Measurements from ENCODE around the gene TTYH3.
"Not testable (repeated sequence)": the region's sequence is repeated elsewhere in the genome, so short reads cannot be mapped to it uniquely, and the experiment has no call there.

Gene TTYH3

DNA sequence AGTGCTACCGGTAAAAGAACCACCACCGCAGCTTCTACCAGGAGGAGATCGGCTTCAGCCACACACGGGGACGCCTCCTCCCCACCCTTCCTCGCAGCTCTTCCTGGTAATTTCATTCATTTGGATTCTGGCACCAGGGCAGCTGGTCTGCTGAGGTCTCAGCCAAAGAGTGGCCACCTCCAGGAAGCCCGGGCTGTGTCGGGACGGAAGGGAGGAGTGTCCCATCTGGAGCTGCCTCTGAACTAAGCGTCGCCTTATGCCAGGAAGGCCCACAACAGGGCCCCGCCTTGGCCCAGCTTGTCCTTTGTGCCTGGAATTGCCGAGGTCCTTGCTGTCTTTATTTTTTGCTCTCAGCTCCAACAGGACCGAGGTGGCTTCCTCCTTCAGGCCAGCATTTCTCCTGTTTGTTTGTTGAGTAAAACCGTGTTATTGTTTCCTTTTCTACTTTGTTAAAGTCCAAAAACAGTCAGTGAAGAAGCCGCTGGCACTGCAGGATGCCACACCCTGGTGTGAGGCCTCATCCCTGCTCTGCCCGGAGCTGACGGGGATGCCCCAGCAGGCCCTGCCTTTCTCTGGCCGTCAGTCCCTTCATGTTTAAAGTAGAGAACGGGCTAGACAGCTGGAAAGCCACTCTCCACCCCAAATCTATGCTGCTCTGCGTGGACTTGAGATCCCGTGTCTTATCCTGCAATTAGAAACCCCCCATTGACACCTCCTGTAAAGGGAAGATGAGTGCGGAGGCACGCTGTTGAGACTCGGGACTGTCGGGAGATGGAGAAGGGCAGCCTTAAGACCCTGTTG lies 24.5 kb upstream of the TTYH3 start:
- DNase-seq (ENCODE audit: low read depth, low spot score) = no peak
- H3K4me3 ChIP-seq (ENCODE audit: low read depth, low read length) = no peak overlapping the region
- CTCF ChIA-PET = interaction anchor here (0.6 to 4.0 kb wide), 4 partner anchors 11 to 44 kb away, joined by 3 to 22 read pairs (median 5); no protein-coding TSS in a partner anchor
- POLR2A ChIA-PET = no interaction called here
- TF ChIP-seq, protein P1, sequence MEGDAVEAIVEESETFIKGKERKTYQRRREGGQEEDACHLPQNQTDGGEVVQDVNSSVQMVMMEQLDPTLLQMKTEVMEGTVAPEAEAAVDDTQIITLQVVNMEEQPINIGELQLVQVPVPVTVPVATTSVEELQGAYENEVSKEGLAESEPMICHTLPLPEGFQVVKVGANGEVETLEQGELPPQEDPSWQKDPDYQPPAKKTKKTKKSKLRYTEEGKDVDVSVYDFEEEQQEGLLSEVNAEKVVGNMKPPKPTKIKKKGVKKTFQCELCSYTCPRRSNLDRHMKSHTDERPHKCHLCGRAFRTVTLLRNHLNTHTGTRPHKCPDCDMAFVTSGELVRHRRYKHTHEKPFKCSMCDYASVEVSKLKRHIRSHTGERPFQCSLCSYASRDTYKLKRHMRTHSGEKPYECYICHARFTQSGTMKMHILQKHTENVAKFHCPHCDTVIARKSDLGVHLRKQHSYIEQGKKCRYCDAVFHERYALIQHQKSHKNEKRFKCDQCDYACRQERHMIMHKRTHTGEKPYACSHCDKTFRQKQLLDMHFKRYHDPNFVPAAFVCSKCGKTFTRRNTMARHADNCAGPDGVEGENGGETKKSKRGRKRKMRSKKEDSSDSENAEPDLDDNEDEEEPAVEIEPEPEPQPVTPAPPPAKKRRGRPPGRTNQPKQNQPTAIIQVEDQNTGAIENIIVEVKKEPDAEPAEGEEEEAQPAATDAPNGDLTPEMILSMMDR (IDR thresholded peaks at IDR 0.05; ENCODE audit: insufficient read depth, low read length, missing control alignments) = no peak

DNA sequence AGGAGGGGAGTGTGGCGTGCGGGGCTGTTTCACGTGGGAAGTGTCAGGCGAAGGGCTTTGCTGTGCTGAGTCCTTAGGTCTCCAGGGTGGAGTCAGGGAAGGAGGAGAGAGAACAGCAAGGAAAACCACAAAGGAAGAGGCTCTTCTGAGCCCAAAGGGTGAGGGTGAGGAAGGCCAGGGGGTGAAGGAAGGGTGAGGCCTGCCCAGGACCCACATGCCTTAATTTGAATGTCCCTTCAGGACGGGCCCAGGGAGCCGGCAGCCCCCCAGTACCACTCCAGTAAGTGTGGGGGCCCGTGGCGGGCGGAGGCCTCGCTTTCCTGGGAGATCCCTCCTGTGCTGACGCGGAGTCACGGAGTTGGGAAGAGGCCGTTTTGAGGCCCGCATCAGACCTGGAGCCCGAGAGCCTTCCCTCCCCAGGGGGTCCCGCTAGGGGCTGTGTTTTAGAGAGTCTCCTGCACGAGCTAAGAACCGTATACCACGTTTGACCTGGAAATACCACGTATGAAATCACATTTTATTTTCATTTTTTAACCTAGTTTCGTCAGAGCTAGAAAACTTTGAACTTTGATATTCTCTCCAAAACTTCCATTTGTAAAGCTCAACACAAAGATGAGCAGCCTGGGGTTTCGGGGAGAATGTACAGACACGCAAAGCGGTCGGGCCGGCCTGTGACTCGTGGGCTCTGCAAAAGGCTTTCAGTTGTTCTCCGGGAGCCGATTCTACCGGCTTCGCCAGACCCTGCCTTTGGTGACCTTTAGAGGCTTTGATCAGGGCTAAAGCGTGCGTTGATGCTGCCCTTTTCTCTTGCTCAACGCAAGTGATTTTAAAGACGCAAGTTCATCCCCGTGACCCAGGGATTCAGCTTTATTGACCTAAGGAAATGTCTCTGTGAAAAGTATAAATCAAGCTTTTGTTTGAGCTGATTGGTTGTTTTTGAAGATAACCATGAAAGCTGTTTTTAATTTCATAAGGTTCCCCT lies 23.6 kb upstream of the TTYH3 start:
- no peak for DNase-seq (ENCODE audit: low read depth, low spot score)
- TF ChIP-seq, protein P1 (IDR thresholded peaks at IDR 0.05; ENCODE audit: insufficient read depth, low read length, missing control alignments) = no peak
- no peak overlapping the region for H3K4me3 ChIP-seq (ENCODE audit: low read depth, low read length)
- POLR2A ChIA-PET = no interaction called here
- CTCF ChIA-PET = interaction anchor here (0.8 to 4.0 kb wide), 14 partner anchors 9 to 156 kb away, joined by 3 to 22 read pairs (median 4); partner anchors contain the start of gene TTYH3

DNA sequence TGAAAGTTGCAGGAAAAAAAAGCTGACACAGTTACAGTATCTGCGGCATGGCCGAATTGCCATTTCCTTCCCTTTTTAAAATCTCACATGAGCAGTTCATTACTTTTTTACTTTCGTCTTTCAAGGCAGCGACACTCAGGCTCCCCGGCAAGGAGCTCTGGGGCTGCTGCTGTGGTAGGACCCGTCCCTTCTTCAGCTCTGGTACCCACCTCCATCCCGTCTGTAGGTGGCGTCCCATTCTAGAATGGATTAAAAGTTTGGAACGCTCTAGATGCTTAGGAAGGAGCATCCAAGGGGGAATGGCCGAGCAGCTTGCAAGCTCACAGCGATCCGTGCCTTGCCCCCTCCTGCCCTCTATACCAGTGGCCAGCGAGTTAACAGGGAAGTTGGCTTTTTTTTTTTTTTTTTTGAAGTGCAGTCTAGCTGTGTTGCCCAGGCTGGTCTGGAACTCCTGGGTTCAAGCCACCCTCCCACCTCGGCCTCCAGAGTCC lies 22.8 kb upstream of the TTYH3 start:
- DNase-seq (ENCODE audit: low read depth, low spot score) = no peak
- POLR2A ChIA-PET = no interaction called here
- TF ChIP-seq, protein P1 (IDR thresholded peaks at IDR 0.05; ENCODE audit: insufficient read depth, low read length, missing control alignments) = peak; percentile 51
- CTCF ChIA-PET = interaction anchor here (0.8 to 4.0 kb wide), 13 partner anchors 8 to 157 kb away, joined by 3 to 22 read pairs (median 4); partner anchors contain the start of gene TTYH3
- H3K4me3 ChIP-seq (ENCODE audit: low read depth, low read length) = no peak overlapping the region

DNA sequence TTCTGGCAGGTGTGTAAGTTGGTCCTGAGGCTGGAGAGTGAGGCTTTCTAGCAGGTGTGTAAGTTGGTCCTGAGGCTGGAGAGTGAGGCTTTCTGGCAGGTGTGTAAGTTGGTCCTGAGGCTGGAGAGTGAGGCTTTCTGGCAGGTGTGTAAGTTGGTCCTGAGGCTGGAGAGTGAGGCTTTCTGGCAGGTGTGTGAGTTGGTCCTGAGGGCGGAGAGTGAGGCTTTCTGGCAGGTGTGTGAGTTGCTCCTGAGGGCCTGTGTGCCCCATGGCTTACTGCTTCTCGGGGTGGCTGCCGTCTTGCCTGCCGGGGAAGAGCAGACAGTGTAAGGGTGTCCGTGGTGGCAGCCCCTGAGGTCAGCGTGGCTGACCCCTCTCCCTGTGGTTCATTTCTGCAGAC lies 22.1 kb upstream of the TTYH3 start:
- POLR2A ChIA-PET; DNase-seq (ENCODE audit: low read depth, low spot score); H3K4me3 ChIP-seq (ENCODE audit: low read depth, low read length): not testable (repeated sequence)
- CTCF ChIA-PET = interaction anchor here (1.0 to 4.0 kb wide), 4 partner anchors 10 to 42 kb away, joined by 3 to 22 read pairs (median 6); no protein-coding TSS in a partner anchor

DNA sequence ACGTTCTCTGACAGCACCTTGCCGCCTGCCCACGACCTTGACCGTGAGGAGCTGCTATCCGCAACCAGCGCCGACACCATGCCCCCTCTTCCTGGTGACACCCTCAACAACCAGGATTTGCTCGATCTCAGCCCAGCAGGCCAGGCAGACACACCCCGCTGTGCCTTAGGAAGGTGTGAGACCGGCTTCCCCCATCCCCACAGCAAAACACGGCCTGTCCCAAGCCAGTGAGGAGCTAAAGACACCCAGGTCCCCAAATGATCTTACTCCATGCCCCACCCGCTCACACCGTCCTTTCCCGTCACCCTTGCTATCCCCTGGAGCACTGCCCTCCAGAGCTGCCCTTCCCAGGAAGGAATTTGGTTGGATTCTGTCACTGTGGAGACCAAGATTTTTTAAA lies 21.3 kb upstream of the TTYH3 start:
- no peak for DNase-seq (ENCODE audit: low read depth, low spot score)
- H3K4me3 ChIP-seq (ENCODE audit: low read depth, low read length) = no peak overlapping the region
- ChIA-PET CTCF (interaction anchor here (1.1 to 4.0 kb wide), 4 partner anchors 9 to 70 kb away, joined by 3 to 22 read pairs (median 5); no protein-coding TSS in a partner anchor), POLR2A (no interaction called here)
- TF ChIP-seq, protein P1 (IDR thresholded peaks at IDR 0.05; ENCODE audit: insufficient read depth, low read length, missing control alignments) = no peak

DNA sequence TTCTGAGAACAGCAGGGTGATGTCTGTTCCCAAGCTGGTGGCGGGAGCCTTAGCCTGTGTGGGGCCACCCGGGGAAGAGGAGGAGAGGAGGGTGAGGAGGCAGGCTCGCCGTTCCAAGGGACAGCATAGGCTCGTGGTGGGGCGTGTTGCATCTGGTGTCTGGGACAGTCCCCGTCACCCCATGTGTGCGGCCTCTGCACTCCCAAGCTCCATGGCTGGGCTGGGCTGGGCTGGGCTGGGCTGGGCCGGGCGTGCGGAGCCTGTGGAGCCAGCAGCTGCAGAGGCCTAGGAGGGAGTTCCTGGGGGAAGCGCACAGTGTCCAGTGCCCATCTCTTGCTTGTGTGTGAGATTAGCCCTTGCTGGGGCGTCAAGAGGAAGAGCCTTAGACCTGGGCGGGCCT lies 20.9 kb upstream of the TTYH3 start:
- TF ChIP-seq, protein P1 (IDR thresholded peaks at IDR 0.05; ENCODE audit: insufficient read depth, low read length, missing control alignments) = no peak
- POLR2A ChIA-PET = no interaction called here
- no peak for DNase-seq (ENCODE audit: low read depth, low spot score)
- no peak overlapping the region for H3K4me3 ChIP-seq (ENCODE audit: low read depth, low read length)
- CTCF ChIA-PET = interaction anchor here (1.1 to 1.7 kb wide), 4 partner anchors 8 to 70 kb away, joined by 3 to 6 read pairs (median 4); no protein-coding TSS in a partner anchor

All from AG04449 (cell line).